ENCODE data around the gene PIP5KL1.
A peak's percentile ranks its signal among the peaks of the same experiment; 100 is the strongest.

PIP5KL1 gene

GRCh38 chr9:127972236-127972871 lies 41.8 kb upstream of the PIP5KL1 start:
- TF ChIP-seq, protein P1, sequence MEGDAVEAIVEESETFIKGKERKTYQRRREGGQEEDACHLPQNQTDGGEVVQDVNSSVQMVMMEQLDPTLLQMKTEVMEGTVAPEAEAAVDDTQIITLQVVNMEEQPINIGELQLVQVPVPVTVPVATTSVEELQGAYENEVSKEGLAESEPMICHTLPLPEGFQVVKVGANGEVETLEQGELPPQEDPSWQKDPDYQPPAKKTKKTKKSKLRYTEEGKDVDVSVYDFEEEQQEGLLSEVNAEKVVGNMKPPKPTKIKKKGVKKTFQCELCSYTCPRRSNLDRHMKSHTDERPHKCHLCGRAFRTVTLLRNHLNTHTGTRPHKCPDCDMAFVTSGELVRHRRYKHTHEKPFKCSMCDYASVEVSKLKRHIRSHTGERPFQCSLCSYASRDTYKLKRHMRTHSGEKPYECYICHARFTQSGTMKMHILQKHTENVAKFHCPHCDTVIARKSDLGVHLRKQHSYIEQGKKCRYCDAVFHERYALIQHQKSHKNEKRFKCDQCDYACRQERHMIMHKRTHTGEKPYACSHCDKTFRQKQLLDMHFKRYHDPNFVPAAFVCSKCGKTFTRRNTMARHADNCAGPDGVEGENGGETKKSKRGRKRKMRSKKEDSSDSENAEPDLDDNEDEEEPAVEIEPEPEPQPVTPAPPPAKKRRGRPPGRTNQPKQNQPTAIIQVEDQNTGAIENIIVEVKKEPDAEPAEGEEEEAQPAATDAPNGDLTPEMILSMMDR (IDR thresholded peaks at IDR 0.05; ENCODE audit: low read depth, low read length) = no peak
- DNase-seq (ENCODE audit: extremely low read depth, low read depth) = no peak

DNA sequence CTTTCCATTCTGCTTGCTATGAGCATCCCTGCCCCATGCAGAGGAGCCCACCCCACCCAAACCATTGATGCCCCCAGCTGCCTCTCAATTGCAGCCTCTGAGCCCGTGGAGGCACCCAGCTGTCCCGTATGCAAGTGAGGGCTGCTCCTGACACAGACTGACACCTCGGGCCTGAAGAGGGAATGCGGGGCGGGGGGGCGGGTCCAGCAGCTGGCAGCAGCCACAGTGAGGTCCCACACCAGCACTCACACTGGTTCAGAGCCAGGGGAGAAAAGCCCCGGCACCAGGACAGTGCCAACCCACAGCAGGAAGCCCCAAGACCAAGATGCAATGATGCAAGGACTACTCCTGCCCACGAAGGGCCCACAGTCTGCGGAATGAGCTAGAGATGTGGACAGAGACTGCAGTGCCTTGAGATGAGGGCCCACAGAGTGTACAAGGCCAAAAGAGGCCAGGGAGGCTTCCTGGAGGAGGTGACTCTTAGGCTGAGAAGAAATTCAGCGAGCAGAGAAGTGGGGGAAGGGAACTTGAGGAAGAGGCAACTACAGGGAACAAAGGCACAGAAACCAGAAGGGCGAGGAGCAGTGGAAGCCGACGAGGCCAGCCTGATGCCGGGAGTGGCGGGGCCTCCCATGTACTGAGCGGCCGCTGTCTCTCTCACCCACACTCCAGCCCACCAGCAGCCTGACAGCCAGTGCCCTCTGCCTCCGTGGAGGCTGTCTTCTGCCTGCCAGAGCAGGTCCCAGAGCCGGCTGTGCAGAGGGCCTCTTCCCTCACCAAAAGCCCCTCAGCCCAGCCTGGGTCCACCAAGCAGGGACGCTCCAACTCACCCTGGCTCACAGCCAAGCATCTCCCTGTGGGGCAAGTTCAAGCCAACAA lies 41.0 kb upstream of the PIP5KL1 start:
- no peak for DNase-seq (ENCODE audit: extremely low read depth, low read depth)
- TF ChIP-seq, protein P1 (IDR thresholded peaks at IDR 0.05; ENCODE audit: low read depth, low read length) = no peak

- no peak for DNase-seq (ENCODE audit: extremely low read depth, low read depth)
- TF ChIP-seq, protein P1 (IDR thresholded peaks at IDR 0.05; ENCODE audit: low read depth, low read length) = no peak
Observed at GRCh38 chr9:127970401-127971313, 40.1 kb upstream of the PIP5KL1 start.

GRCh38 chr9:127968700-127969383 lies 38.3 kb upstream of the PIP5KL1 start:
- DNase-seq (ENCODE audit: extremely low read depth, low read depth) = peak; percentile 77
- TF ChIP-seq, protein P1 (IDR thresholded peaks at IDR 0.05; ENCODE audit: low read depth, low read length) = no peak

DNA sequence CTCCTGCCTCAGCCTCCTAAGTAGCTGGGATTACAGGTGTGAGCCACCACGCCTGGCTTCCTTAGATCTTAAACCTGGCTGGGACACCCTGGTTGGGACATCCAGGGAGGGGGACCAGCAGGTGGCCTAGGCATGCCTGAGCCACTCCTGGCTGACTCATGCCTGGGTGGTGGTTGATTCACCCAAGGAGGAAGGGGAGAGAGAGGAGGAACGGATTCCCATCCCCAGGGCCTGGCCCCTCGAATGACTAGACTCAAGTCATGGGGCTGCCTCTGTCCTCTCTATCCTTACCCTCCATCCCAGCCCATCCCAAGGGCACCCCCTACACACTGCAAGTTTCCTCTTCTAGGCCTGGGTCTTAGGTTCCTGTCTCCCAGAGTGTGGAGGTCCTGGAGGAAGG lies 37.5 kb upstream of the PIP5KL1 start:
- TF ChIP-seq, protein P1 (IDR thresholded peaks at IDR 0.05; ENCODE audit: low read depth, low read length) = no peak
- DNase-seq (ENCODE audit: extremely low read depth, low read depth) = no peak

- TF ChIP-seq, protein P1 (IDR thresholded peaks at IDR 0.05; ENCODE audit: low read depth, low read length) = no peak
- no peak for DNase-seq (ENCODE audit: extremely low read depth, low read depth)
Observed at GRCh38 chr9:127967151-127967809, 36.7 kb upstream of the PIP5KL1 start.

Data from AG09319 (cell line).